ENCODE data around the gene SHISAL2B. TPM values are rescaled to one million over a fixed set of nuclear protein-coding genes. Genes with fewer than 3 reads are reported as not detected.

The SHISAL2B gene
- total RNA-seq, 1 experiment from 2014 or later: 15.2 TPM

GRCh38 chr5:64742821-64743220 lies 52.5 kb downstream of the SHISAL2B start (continued):
- no peak for TF ChIP-seq ZNF512 (CRISPR knock-in tag; IDR thresholded peaks at IDR 0.05; ENCODE audit: borderline replicate concordance)

DNA sequence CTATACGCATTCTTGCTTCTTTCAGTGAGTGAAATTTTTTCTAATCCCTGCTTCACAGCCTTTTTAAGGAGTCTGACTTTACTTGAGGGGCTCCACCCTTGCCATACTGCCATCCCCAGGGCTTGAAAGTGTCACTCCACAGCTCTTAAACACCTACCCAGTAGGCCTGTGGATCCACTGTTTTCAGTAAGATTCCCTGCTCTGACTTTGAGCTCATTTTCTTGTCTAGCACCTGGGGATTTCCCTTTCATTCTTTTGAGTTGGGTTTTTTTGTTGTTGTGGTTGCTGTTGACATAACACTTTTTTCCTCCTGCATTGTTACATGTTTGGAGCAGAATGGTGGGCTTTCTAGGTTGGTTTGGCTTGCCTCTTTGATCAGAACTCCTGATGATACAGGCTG lies 54.6 kb downstream of the SHISAL2B start:
- CTCF ChIA-PET: interaction anchor here (1.3 kb wide), 1 partner anchor 63 kb away, joined by 3 read pairs; no protein-coding TSS in a partner anchor
- Mint-ChIP-seq H3K27ac (peak overlapping the region; percentile 61), H3K4me3 (no peak overlapping the region), H3K27me3 (ENCODE audit: low read depth) (no peaks in the 10 kb centered on the region), H3K4me1 (peaks cover 22% of the 10 kb centered on the region), H3K9me3 (peaks cover 3% of the 10 kb centered on the region; the same call in 1 of the 2 replicates), H3K36me3 (peaks cover 10% of the 10 kb centered on the region)
- TF ChIP-seq, protein P1, sequence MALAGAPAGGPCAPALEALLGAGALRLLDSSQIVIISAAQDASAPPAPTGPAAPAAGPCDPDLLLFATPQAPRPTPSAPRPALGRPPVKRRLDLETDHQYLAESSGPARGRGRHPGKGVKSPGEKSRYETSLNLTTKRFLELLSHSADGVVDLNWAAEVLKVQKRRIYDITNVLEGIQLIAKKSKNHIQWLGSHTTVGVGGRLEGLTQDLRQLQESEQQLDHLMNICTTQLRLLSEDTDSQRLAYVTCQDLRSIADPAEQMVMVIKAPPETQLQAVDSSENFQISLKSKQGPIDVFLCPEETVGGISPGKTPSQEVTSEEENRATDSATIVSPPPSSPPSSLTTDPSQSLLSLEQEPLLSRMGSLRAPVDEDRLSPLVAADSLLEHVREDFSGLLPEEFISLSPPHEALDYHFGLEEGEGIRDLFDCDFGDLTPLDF (CRISPR knock-in tag; IDR thresholded peaks at IDR 0.05): no peak
- TF ChIP-seq IRF2 (CRISPR knock-in tag; IDR thresholded peaks at IDR 0.05; ENCODE audit: borderline replicate concordance, low read depth): no peak
- TF ChIP-seq SMAD3 (CRISPR knock-in tag; IDR thresholded peaks at IDR 0.05; ENCODE audit: borderline replicate concordance): no peak
- TF ChIP-seq, protein P2, sequence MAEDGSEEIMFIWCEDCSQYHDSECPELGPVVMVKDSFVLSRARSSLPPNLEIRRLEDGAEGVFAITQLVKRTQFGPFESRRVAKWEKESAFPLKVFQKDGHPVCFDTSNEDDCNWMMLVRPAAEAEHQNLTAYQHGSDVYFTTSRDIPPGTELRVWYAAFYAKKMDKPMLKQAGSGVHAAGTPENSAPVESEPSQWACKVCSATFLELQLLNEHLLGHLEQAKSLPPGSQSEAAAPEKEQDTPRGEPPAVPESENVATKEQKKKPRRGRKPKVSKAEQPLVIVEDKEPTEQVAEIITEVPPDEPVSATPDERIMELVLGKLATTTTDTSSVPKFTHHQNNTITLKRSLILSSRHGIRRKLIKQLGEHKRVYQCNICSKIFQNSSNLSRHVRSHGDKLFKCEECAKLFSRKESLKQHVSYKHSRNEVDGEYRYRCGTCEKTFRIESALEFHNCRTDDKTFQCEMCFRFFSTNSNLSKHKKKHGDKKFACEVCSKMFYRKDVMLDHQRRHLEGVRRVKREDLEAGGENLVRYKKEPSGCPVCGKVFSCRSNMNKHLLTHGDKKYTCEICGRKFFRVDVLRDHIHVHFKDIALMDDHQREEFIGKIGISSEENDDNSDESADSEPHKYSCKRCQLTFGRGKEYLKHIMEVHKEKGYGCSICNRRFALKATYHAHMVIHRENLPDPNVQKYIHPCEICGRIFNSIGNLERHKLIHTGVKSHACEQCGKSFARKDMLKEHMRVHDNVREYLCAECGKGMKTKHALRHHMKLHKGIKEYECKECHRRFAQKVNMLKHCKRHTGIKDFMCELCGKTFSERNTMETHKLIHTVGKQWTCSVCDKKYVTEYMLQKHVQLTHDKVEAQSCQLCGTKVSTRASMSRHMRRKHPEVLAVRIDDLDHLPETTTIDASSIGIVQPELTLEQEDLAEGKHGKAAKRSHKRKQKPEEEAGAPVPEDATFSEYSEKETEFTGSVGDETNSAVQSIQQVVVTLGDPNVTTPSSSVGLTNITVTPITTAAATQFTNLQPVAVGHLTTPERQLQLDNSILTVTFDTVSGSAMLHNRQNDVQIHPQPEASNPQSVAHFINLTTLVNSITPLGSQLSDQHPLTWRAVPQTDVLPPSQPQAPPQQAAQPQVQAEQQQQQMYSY (CRISPR knock-in tag; IDR thresholded peaks at IDR 0.05): no peak
- ATAC-seq (peak; percentile 66), DNase-seq (ENCODE audit: low spot score) (no peak)
- POLR2A ChIA-PET: no interaction called here

DNA sequence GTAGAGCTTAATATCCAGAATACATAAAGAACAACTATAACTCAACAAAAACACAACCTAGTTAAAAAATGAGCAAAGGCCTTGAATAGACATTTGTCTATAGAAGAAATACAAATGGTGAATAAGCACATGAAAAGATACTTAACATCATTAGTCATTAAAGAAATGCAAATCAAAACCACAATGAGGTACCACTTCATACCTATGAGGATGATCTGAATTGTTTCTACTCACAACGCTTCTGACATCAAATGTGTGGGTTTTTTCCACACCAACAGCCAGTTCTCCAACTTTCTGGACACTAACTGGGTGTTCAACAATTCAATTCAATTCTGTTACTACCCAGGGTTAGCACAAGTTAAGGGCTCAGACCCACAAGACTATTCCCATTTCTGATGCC lies 56.1 kb downstream of the SHISAL2B start:
- no peaks in the 10 kb centered on the region for H3K27me3 Mint-ChIP-seq (ENCODE audit: low read depth)
- ATAC-seq: no peak
- H3K4me1 Mint-ChIP-seq: peaks cover 22% of the 10 kb centered on the region
- ChIA-PET POLR2A (no interaction called here), CTCF (interaction anchor here (0.7 kb wide), 1 partner anchor 299 kb away, joined by 3 read pairs; no protein-coding TSS in a partner anchor)
- H3K4me3 Mint-ChIP-seq: no peak overlapping the region
- peaks cover 7% of the 10 kb centered on the region for H3K36me3 Mint-ChIP-seq
- no peak overlapping the region for H3K27ac Mint-ChIP-seq
- peaks cover 3% of the 10 kb centered on the region; the same call in 1 of the 2 replicates for H3K9me3 Mint-ChIP-seq
- DNase-seq (ENCODE audit: low spot score): no peak
- TF ChIP-seq, protein P1 (CRISPR knock-in tag; IDR thresholded peaks at IDR 0.05): no peak
- TF ChIP-seq NR3C1 (CRISPR knock-in tag; conservative IDR thresholded peaks at IDR 0.05; ENCODE audit: low read depth) (no peak), ZNF232 (CRISPR knock-in tag; IDR thresholded peaks at IDR 0.05) (no peak), ARID4B (CRISPR knock-in tag; IDR thresholded peaks at IDR 0.05; ENCODE audit: borderline replicate concordance) (no peak), CREB1 (CRISPR knock-in tag; IDR thresholded peaks at IDR 0.05) (no peak), FOXP4 (CRISPR knock-in tag; IDR thresholded peaks at IDR 0.05) (no peak), GRHL2 (CRISPR knock-in tag; IDR thresholded peaks at IDR 0.05; ENCODE audit: insufficient replicate concordance, severe bottlenecking) (no peak)
- TF ChIP-seq, protein P3, sequence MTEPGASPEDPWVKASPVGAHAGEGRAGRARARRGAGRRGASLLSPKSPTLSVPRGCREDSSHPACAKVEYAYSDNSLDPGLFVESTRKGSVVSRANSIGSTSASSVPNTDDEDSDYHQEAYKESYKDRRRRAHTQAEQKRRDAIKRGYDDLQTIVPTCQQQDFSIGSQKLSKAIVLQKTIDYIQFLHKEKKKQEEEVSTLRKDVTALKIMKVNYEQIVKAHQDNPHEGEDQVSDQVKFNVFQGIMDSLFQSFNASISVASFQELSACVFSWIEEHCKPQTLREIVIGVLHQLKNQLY (CRISPR knock-in tag; IDR thresholded peaks at IDR 0.05): no peak
- TF ChIP-seq, protein P4, sequence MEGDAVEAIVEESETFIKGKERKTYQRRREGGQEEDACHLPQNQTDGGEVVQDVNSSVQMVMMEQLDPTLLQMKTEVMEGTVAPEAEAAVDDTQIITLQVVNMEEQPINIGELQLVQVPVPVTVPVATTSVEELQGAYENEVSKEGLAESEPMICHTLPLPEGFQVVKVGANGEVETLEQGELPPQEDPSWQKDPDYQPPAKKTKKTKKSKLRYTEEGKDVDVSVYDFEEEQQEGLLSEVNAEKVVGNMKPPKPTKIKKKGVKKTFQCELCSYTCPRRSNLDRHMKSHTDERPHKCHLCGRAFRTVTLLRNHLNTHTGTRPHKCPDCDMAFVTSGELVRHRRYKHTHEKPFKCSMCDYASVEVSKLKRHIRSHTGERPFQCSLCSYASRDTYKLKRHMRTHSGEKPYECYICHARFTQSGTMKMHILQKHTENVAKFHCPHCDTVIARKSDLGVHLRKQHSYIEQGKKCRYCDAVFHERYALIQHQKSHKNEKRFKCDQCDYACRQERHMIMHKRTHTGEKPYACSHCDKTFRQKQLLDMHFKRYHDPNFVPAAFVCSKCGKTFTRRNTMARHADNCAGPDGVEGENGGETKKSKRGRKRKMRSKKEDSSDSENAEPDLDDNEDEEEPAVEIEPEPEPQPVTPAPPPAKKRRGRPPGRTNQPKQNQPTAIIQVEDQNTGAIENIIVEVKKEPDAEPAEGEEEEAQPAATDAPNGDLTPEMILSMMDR (IDR thresholded peaks at IDR 0.05): no peak

Data from WTC11 (cell line).